Measurements from ENCODE around the gene PRMT2. TPM values are rescaled to one million over a fixed set of nuclear protein-coding genes. Genes with fewer than 3 reads are reported as not detected.

The PRMT2 gene
- total and polyA plus RNA-seq, 3 experiments from 2014 or later: 69.8 to 287 (median 71.6) TPM

DNA sequence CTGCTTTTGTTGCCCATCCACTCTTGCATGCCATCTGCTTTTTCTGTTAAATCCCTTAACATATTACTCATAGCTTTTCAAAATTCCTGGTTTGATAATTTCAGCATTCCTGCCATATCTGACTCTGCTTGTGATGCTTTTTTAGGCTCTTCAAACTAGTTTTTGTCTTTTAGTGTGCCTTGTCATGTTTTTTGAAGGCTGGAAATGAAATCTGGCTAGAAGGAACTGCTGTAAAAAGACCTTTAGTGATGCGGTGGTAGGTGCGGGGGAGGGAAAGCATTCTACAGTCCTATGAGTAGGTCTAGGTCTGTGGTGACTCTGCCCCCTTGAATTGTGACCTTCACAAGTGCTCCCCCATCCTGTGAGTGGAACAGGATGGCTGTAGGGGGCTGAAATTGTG lies 15.6 kb upstream of the PRMT2 start:
- Mint-ChIP-seq H3K27ac (peak overlapping the region in 6 of 8 donors; percentile 22 to 97 (median 94)), H3K4me3 (peak overlapping the region in 1 of 7 donors; percentile 36), H3K4me1 (peaks cover 33 to 53% (median 34%) of the 10 kb centered on the region in 3 donors), H3K9me3 (peaks cover 0 to 2% (median 0%) of the 10 kb centered on the region in 5 donors), H3K27me3 (no peaks in the 10 kb centered on the region), H3K36me3 (peaks cover 0 to 10% (median 0%) of the 10 kb centered on the region in 3 donors)
- Histone ChIP-seq H3K4me1 (ENCODE audit: insufficient read depth, low read length) (peaks cover 45% of the 10 kb centered on the region), H3K9me3 (ENCODE audit: low read length) (no peaks in the 10 kb centered on the region), H3K36me3 (ENCODE audit: insufficient read depth, low read length) (no peaks in the 10 kb centered on the region), H3K27ac (ENCODE audit: low read depth, low read length) (no peak overlapping the region), H3K27me3 (ENCODE audit: insufficient read depth, low read length, poor library complexity, severe bottlenecking) (no peaks in the 10 kb centered on the region), H3K4me3 (ENCODE audit: low read length) (no peak overlapping the region)
- DNase-seq: no peak
- CTCF ChIA-PET: interaction anchor here (1.3 kb wide), 1 partner anchor 16 kb away, joined by 4 read pairs; the partner anchor contains the start of gene PRMT2
- POLR2A ChIA-PET: interaction anchor here (1.1 kb wide), 1 partner anchor 16 kb away, joined by 3 read pairs; the partner anchor contains the start of gene PRMT2

GRCh38 chr21:46620846-46621245 lies 14.6 kb upstream of the PRMT2 start:
- Mint-ChIP-seq H3K9me3 (peaks cover 0 to 8% (median 5%) of the 10 kb centered on the region in 5 donors), H3K36me3 (peaks cover 0 to 7% (median 0%) of the 10 kb centered on the region in 3 donors), H3K4me1 (peaks cover 38 to 59% (median 38%) of the 10 kb centered on the region in 3 donors), H3K4me3 (peak overlapping the region in 2 of 7 donors; percentile 38 to 56), H3K27ac (peak overlapping the region in 7 of 8 donors; percentile 5 to 98 (median 95)), H3K27me3 (no peaks in the 10 kb centered on the region)
- Histone ChIP-seq H3K27me3 (ENCODE audit: insufficient read depth, low read length, poor library complexity, severe bottlenecking) (no peaks in the 10 kb centered on the region), H3K4me1 (ENCODE audit: insufficient read depth, low read length) (peaks cover 55% of the 10 kb centered on the region), H3K4me3 (ENCODE audit: low read length) (peak overlapping the region; percentile 29), H3K36me3 (ENCODE audit: insufficient read depth, low read length) (no peaks in the 10 kb centered on the region), H3K9me3 (ENCODE audit: low read length) (peaks cover 6% of the 10 kb centered on the region), H3K27ac (ENCODE audit: low read depth, low read length) (no peak overlapping the region)
- CTCF ChIA-PET: interaction anchor here (1.1 to 2.4 kb wide), 3 partner anchors 15 to 69 kb away, joined by 3 to 9 read pairs (median 3); partner anchors contain the start of gene PRMT2
- POLR2A ChIA-PET: interaction anchor here (0.5 to 3.0 kb wide), 3 partner anchors 15 to 61 kb away, joined by 5 to 19 read pairs (median 5); partner anchors contain the start of gene PRMT2
- no peak for DNase-seq

- POLR2A ChIA-PET: interaction anchor here (0.6 to 3.0 kb wide), 5 partner anchors 14 to 70 kb away, joined by 3 to 19 read pairs (median 5); partner anchors contain the start of gene PRMT2
- peak overlapping the region; percentile 3 for H3K4me3 ChIP-seq (ENCODE audit: low read length)
These were observed 13.9 kb upstream of the PRMT2 start for GRCh38 chr21:46621457-46622182.

GRCh38 chr21:46622226-46622625 lies 13.2 kb upstream of the PRMT2 start:
- Mint-ChIP-seq H3K4me3 (peak overlapping the region; percentile 59 to 75 (median 71)), H3K36me3 (peaks cover 0 to 20% (median 0%) of the 10 kb centered on the region in 3 donors), H3K9me3 (peaks cover 3 to 13% (median 11%) of the 10 kb centered on the region in 5 donors), H3K4me1 (peaks cover 44 to 69% (median 51%) of the 10 kb centered on the region in 3 donors), H3K27me3 (peaks cover 0 to 3% of the 10 kb centered on the region in 2 donors), H3K27ac (peak overlapping the region; percentile 90 to 98 (median 96))
- ChIA-PET CTCF (interaction anchor here (0.7 to 2.4 kb wide), 4 partner anchors 13 to 71 kb away, joined by 3 to 9 read pairs (median 4); no protein-coding TSS in a partner anchor), POLR2A (interaction anchor here (1.0 to 3.0 kb wide), 4 partner anchors 13 to 71 kb away, joined by 3 to 19 read pairs (median 6); partner anchors contain the start of gene PRMT2)
- H3K4me3 ChIP-seq (ENCODE audit: low read length): peak overlapping the region; percentile 3
- peaks cover 8% of the 10 kb centered on the region for H3K9me3 ChIP-seq (ENCODE audit: low read length)
- DNase-seq: peak in 4 of 5 donors; percentile 24 to 87 (median 79)
- no peaks in the 10 kb centered on the region for H3K36me3 ChIP-seq (ENCODE audit: insufficient read depth, low read length)
- no peaks in the 10 kb centered on the region for H3K27me3 ChIP-seq (ENCODE audit: insufficient read depth, low read length, poor library complexity, severe bottlenecking)
- H3K27ac ChIP-seq (ENCODE audit: low read depth, low read length): peak overlapping the region; percentile 64
- H3K4me1 ChIP-seq (ENCODE audit: insufficient read depth, low read length): peaks cover 68% of the 10 kb centered on the region

More at GRCh38 chr21:46621457-46622182, 13.9 kb upstream of the PRMT2 start:
- peak in 1 of 5 donors; percentile 58 for DNase-seq
- Histone ChIP-seq H3K27ac (ENCODE audit: low read depth, low read length) (peak overlapping the region; percentile 64), H3K27me3 (ENCODE audit: insufficient read depth, low read length, poor library complexity, severe bottlenecking) (no peaks in the 10 kb centered on the region), H3K36me3 (ENCODE audit: insufficient read depth, low read length) (no peaks in the 10 kb centered on the region), H3K9me3 (ENCODE audit: low read length) (peaks cover 8% of the 10 kb centered on the region), H3K4me1 (ENCODE audit: insufficient read depth, low read length) (peaks cover 62% of the 10 kb centered on the region)
- peaks cover 39 to 66% (median 45%) of the 10 kb centered on the region in 3 donors for H3K4me1 Mint-ChIP-seq
- H3K9me3 Mint-ChIP-seq: peaks cover 3 to 12% (median 11%) of the 10 kb centered on the region in 5 donors
- peaks cover 0 to 3% of the 10 kb centered on the region in 2 donors for H3K27me3 Mint-ChIP-seq
- H3K4me3 Mint-ChIP-seq: peak overlapping the region; percentile 59 to 75 (median 71)
- H3K27ac Mint-ChIP-seq: peak overlapping the region; percentile 90 to 98 (median 96)
- CTCF ChIA-PET: interaction anchor here (0.7 to 2.4 kb wide), 5 partner anchors 12 to 70 kb away, joined by 3 to 9 read pairs (median 3); partner anchors contain the start of gene PRMT2
- H3K36me3 Mint-ChIP-seq: peaks cover 0 to 14% (median 0%) of the 10 kb centered on the region in 3 donors

DNA sequence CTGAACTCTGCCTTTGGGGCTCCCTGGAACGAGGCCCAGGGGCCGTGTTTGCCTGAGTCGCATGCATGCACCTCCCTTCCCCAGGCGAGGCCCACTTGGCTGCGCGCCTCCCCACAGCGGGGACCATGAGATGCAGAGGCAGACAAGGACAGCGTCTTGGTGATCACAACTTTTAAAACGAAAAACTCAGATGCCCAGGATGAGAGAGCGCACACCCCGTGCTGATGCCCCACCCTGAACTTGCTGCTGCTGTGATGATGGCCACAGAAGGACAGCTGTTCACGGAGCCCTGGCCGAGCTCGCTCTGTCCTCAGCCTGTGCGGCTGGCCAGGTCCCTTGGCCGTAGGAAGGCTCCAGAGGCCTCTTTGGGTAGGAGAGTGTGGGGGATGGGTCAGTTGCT lies 11.4 kb upstream of the PRMT2 start:
- Histone ChIP-seq H3K4me1 (ENCODE audit: insufficient read depth, low read length) (peaks cover 86% of the 10 kb centered on the region), H3K9me3 (ENCODE audit: low read length) (peaks cover 8% of the 10 kb centered on the region), H3K4me3 (ENCODE audit: low read length) (no peak overlapping the region), H3K27ac (ENCODE audit: low read depth, low read length) (no peak overlapping the region), H3K27me3 (ENCODE audit: insufficient read depth, low read length, poor library complexity, severe bottlenecking) (no peaks in the 10 kb centered on the region), H3K36me3 (ENCODE audit: insufficient read depth, low read length) (no peaks in the 10 kb centered on the region)
- peak overlapping the region in 2 of 8 donors; percentile 46 to 60 for H3K27ac Mint-ChIP-seq
- H3K36me3 Mint-ChIP-seq: peaks cover 0 to 20% (median 0%) of the 10 kb centered on the region in 3 donors
- H3K4me1 Mint-ChIP-seq: peaks cover 44 to 79% (median 59%) of the 10 kb centered on the region in 3 donors
- DNase-seq: no peak
- peaks cover 3 to 13% (median 11%) of the 10 kb centered on the region in 5 donors for H3K9me3 Mint-ChIP-seq
- H3K27me3 Mint-ChIP-seq: peaks cover 0 to 3% of the 10 kb centered on the region in 2 donors
- H3K4me3 Mint-ChIP-seq: no peak overlapping the region
- CTCF ChIA-PET: no interaction called here
- POLR2A ChIA-PET: no interaction called here

- H3K4me1 ChIP-seq (ENCODE audit: insufficient read depth, low read length): peaks cover 76% of the 10 kb centered on the region
- Mint-ChIP-seq H3K4me1 (peaks cover 39 to 65% (median 58%) of the 10 kb centered on the region in 3 donors), H3K36me3 (peaks cover 0 to 17% (median 0%) of the 10 kb centered on the region in 3 donors), H3K9me3 (peaks cover 3 to 13% (median 11%) of the 10 kb centered on the region in 5 donors), H3K4me3 (peak overlapping the region in 1 of 7 donors; percentile 58), H3K27ac (peak overlapping the region in 4 of 8 donors; percentile 63 to 95 (median 82)), H3K27me3 (peaks cover 3 to 5% of the 10 kb centered on the region in 2 donors)
- peak overlapping the region; percentile 11 for H3K4me3 ChIP-seq (ENCODE audit: low read length)
- POLR2A ChIA-PET: no interaction called here
- CTCF ChIA-PET: interaction anchor here (1.3 kb wide), 1 partner anchor 10 kb away, joined by 3 read pairs; the partner anchor contains the start of gene PRMT2
- H3K27ac ChIP-seq (ENCODE audit: low read depth, low read length): no peak overlapping the region
- H3K9me3 ChIP-seq (ENCODE audit: low read length): peaks cover 8% of the 10 kb centered on the region
- no peaks in the 10 kb centered on the region for H3K27me3 ChIP-seq (ENCODE audit: insufficient read depth, low read length, poor library complexity, severe bottlenecking)
- H3K36me3 ChIP-seq (ENCODE audit: insufficient read depth, low read length): no peaks in the 10 kb centered on the region
- DNase-seq: no peak
These were observed 9.7 kb upstream of the PRMT2 start for GRCh38 chr21:46625759-46626158.

- Histone ChIP-seq H3K4me1 (ENCODE audit: insufficient read depth, low read length) (peaks cover 68% of the 10 kb centered on the region), H3K27ac (ENCODE audit: low read depth, low read length) (no peak overlapping the region)
- CTCF ChIA-PET: interaction anchor here (1.2 kb wide), 1 partner anchor 9 kb away, joined by 6 read pairs; the partner anchor contains the start of gene PRMT2
These were observed 8.9 kb upstream of the PRMT2 start for GRCh38 chr21:46626536-46626935.

More at GRCh38 chr21:46626536-46626935, 8.9 kb upstream of the PRMT2 start:
- DNase-seq: peak in 2 of 5 donors; percentile 45 to 88
- Mint-ChIP-seq H3K27ac (peak overlapping the region; percentile 47 to 95 (median 89)), H3K27me3 (peaks cover 3 to 10% of the 10 kb centered on the region in 2 donors), H3K9me3 (peaks cover 3 to 13% (median 11%) of the 10 kb centered on the region in 5 donors), H3K36me3 (peaks cover 0 to 17% (median 0%) of the 10 kb centered on the region in 3 donors), H3K4me1 (peaks cover 34 to 58% (median 52%) of the 10 kb centered on the region in 3 donors), H3K4me3 (peak overlapping the region in 6 of 7 donors; percentile 8 to 61 (median 40))
- peaks cover 8% of the 10 kb centered on the region for H3K9me3 ChIP-seq (ENCODE audit: low read length)
- no peak overlapping the region for H3K4me3 ChIP-seq (ENCODE audit: low read length)
- no peaks in the 10 kb centered on the region for H3K36me3 ChIP-seq (ENCODE audit: insufficient read depth, low read length)
- H3K27me3 ChIP-seq (ENCODE audit: insufficient read depth, low read length, poor library complexity, severe bottlenecking): no peaks in the 10 kb centered on the region
- POLR2A ChIA-PET: interaction anchor here (0.5 to 0.7 kb wide), 2 partner anchors 9 to 15 kb away, joined by 3 to 4 read pairs; partner anchors contain the start of gene PRMT2
